ENCODE results near the gene HLA-B. TPM values are rescaled to one million over a fixed set of nuclear protein-coding genes. Genes with fewer than 3 reads are reported as not detected.
"Not testable (repeated sequence)": the region's sequence is repeated elsewhere in the genome, so short reads cannot be mapped to it uniquely, and the experiment has no call there.

The HLA-B gene
- total RNA-seq, 1 donor from 2014 or later, result 3,667 TPM

DNA sequence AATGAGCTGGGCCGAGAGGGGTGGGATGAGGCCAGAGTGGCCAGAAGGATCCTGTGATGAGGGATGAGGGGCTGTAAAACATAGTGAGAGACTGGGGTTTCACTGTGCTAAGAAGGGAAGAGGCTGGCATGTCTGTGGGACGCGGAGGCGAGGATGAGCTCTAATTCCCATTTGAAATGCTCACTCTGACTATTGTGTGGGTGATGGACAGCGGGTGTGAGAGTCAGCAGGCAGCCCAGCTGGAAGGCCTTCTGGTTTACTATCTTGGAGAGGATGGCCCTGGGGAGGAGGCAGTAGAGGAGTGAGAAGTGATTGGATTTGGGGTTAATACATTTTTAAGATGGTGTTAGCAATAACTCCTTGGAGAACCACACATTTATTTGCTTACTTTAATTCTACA, 37.0 kb upstream of the HLA-B start:
- TF ChIP-seq, protein P1, sequence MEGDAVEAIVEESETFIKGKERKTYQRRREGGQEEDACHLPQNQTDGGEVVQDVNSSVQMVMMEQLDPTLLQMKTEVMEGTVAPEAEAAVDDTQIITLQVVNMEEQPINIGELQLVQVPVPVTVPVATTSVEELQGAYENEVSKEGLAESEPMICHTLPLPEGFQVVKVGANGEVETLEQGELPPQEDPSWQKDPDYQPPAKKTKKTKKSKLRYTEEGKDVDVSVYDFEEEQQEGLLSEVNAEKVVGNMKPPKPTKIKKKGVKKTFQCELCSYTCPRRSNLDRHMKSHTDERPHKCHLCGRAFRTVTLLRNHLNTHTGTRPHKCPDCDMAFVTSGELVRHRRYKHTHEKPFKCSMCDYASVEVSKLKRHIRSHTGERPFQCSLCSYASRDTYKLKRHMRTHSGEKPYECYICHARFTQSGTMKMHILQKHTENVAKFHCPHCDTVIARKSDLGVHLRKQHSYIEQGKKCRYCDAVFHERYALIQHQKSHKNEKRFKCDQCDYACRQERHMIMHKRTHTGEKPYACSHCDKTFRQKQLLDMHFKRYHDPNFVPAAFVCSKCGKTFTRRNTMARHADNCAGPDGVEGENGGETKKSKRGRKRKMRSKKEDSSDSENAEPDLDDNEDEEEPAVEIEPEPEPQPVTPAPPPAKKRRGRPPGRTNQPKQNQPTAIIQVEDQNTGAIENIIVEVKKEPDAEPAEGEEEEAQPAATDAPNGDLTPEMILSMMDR (IDR thresholded peaks at IDR 0.05), result no peak
- Mint-ChIP-seq H3K36me3 (ENCODE audit: low read depth) (peaks cover 14% of the 10 kb centered on the region), H3K9me3 (no peaks in the 10 kb centered on the region), H3K4me3 (no peak overlapping the region), H3K27ac (no peak overlapping the region), H3K27me3 (no peaks in the 10 kb centered on the region), H3K4me1 (peaks cover 7% of the 10 kb centered on the region)
- intact Hi-C loops (cut with micrococcal nuclease), result no loop called here
- ATAC-seq (ENCODE audit: low read depth) (no peak), DNase-seq (no peak)
- ChIA-PET POLR2A (interaction anchor here (0.5 to 0.6 kb wide), 2 partner anchors 134 to 201 kb away, joined by 5 to 9 read pairs; no protein-coding TSS in a partner anchor), CTCF (interaction anchor here (0.6 to 1.7 kb wide), 2 partner anchors 48 to 289 kb away, joined by 3 to 4 read pairs; no protein-coding TSS in a partner anchor)

DNA sequence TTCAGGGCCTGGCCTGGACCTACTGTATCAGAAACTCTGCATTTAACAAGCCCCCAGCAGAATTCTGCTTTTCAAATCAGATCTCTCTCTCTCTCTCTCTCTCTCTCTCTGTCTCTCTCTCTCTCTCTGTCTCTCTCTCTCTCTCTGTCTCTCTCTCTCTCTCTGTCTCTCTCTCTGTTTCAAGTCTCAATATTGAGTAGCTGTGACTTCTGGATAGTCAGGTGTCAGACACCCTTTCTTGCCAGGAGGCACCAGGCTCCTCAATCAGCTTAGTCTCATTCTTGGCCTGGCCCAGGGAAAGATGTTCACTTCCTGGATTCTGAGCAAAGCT, 32.8 kb upstream of the HLA-B start:
- POLR2A ChIA-PET; H3K36me3 Mint-ChIP-seq (ENCODE audit: low read depth); ATAC-seq (ENCODE audit: low read depth); H3K4me1 Mint-ChIP-seq; CTCF ChIA-PET; H3K9me3 Mint-ChIP-seq; intact Hi-C loops (cut with micrococcal nuclease); DNase-seq; H3K27me3 Mint-ChIP-seq; H3K27ac Mint-ChIP-seq; H3K4me3 Mint-ChIP-seq: not testable (repeated sequence)

DNA sequence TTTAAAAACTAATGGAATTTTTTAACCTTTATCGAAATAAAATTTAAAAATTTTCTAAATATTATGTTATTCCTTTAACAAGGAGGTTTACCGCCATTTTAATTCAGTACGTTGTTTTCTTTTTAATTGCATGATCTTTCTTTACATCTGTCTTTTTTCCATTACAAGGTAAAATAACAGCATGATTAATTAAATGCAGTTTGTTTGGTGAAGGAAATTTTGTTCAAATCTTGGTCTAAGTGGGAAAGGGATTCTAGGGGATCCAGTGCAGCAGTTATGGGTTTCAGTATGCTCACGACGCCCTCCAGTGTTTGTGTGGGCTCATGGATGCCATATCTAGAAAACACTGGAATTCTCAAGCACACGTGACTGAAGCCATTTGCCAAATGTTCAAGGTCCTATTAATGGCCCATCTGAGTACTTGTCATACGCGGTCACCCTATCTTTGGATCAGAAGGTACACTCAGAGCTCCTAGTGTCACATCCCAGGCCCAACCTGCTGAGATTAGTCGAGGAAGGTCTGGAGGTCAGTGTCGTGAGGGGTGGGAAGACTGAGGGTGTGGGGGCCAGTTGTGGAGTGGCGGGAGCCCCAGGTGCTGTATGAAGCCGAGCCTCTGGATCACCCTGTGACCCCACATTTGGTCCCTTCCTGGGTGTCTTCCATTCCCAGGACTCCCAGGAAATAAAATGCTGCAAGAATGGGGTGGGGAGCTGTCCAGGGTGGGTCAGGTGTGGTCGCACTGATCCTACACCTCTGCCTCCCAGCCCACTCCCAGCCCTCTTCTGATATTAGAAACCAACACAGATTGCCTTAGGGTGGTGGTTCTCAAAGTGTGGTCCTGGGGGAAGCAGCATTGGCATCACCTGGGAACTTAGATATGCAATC, 32.2 kb upstream of the HLA-B start:
- ATAC-seq (ENCODE audit: low read depth), result peak; percentile 57
- intact Hi-C loops (cut with micrococcal nuclease); H3K36me3 Mint-ChIP-seq (ENCODE audit: low read depth); H3K27ac Mint-ChIP-seq; H3K9me3 Mint-ChIP-seq; H3K27me3 Mint-ChIP-seq; H3K4me3 Mint-ChIP-seq; CTCF ChIA-PET; H3K4me1 Mint-ChIP-seq; DNase-seq; POLR2A ChIA-PET: not testable (repeated sequence)

DNA sequence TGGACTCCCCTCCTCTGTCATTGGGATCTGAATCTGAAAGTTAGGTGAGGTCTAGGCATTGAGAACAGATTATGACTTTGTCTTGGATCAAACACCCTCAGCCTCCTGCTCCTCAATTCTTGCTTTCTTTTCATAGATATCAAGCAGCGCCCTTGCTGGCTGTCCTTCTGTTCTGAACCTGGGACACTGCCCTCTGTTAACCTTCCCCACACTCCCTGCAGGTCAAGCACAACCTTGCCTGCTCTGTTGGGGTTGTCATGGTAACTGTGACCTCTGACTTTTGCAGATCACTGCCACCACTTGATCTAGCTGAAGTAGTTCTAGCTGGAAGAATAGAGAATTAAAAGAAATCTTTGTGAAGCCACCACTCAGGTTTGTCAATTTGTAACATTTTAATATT, 30.0 kb upstream of the HLA-B start:
- H3K4me3 Mint-ChIP-seq, result no peak overlapping the region
- H3K4me1 Mint-ChIP-seq, result no peaks in the 10 kb centered on the region
- intact Hi-C loops (cut with micrococcal nuclease), result no loop called here
- ChIA-PET CTCF (no interaction called here), POLR2A (no interaction called here)
- H3K36me3 Mint-ChIP-seq (ENCODE audit: low read depth), result no peaks in the 10 kb centered on the region
- no peak overlapping the region for H3K27ac Mint-ChIP-seq
- H3K27me3 Mint-ChIP-seq, result no peaks in the 10 kb centered on the region
- ATAC-seq (ENCODE audit: low read depth) (no peak), DNase-seq (no peak)
- no peaks in the 10 kb centered on the region for H3K9me3 Mint-ChIP-seq
- TF ChIP-seq, protein P1 (IDR thresholded peaks at IDR 0.05), result no peak

DNA sequence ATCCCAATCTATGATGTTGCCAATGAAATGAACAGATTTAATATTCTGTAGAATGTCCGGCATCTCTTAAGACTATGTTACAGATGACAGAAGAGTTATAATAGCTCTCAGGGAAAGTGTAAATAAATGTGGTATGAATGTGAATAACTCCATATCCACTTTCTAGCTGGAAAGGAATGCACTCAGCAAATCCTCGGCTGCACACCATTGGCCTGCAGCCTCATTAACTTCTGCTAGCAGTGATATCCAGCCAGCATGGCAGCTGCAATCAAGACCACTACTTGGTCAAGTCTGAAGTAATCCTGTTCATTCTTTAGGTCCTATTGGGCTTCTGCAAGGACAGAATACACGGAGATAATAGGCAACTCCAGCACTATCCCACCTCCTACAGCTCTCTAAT, 29.1 kb upstream of the HLA-B start:
- no peaks in the 10 kb centered on the region for H3K4me1 Mint-ChIP-seq
- H3K4me3 Mint-ChIP-seq, result no peak overlapping the region
- H3K36me3 Mint-ChIP-seq (ENCODE audit: low read depth), result no peaks in the 10 kb centered on the region
- no peak for ATAC-seq (ENCODE audit: low read depth)
- ChIA-PET CTCF (no interaction called here), POLR2A (interaction anchor here (0.5 kb wide), 1 partner anchor 411 kb away, joined by 3 read pairs; no protein-coding TSS in a partner anchor)
- TF ChIP-seq, protein P1 (IDR thresholded peaks at IDR 0.05), result no peak
- intact Hi-C loops (cut with micrococcal nuclease), result no loop called here
- H3K27me3 Mint-ChIP-seq, result no peaks in the 10 kb centered on the region
- DNase-seq, result no peak
- no peak overlapping the region for H3K27ac Mint-ChIP-seq
- no peaks in the 10 kb centered on the region for H3K9me3 Mint-ChIP-seq

DNA sequence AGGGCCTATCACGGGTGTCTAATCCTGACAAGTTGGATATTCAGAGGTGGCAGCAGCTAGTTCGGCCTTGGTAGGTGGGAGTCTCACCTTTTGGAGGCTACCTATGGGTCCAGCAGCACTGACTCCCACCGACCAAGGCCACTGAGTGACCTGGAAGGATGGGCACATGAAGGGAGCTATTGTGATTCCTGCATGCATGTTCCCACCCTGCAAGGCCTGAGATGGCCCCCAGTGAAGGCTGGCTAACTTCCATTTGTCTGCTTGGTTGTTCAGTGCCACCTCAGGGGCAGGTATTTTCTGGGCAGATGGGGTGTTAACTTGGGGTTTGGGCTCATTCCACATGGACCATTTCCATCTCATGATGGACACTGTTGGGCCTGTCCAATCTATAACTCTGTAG, 28.1 kb upstream of the HLA-B start:
- Mint-ChIP-seq H3K27me3 (no peaks in the 10 kb centered on the region), H3K27ac (no peak overlapping the region), H3K9me3 (no peaks in the 10 kb centered on the region), H3K4me3 (no peak overlapping the region), H3K4me1 (no peaks in the 10 kb centered on the region), H3K36me3 (ENCODE audit: low read depth) (no peaks in the 10 kb centered on the region)
- ATAC-seq (ENCODE audit: low read depth), result no peak
- TF ChIP-seq, protein P1 (IDR thresholded peaks at IDR 0.05), result no peak
- ChIA-PET CTCF (no interaction called here), POLR2A (no interaction called here)
- DNase-seq, result no peak
- intact Hi-C loops (cut with micrococcal nuclease), result no loop called here
